ENCODE data around the gene SPANXN4.

DNA sequence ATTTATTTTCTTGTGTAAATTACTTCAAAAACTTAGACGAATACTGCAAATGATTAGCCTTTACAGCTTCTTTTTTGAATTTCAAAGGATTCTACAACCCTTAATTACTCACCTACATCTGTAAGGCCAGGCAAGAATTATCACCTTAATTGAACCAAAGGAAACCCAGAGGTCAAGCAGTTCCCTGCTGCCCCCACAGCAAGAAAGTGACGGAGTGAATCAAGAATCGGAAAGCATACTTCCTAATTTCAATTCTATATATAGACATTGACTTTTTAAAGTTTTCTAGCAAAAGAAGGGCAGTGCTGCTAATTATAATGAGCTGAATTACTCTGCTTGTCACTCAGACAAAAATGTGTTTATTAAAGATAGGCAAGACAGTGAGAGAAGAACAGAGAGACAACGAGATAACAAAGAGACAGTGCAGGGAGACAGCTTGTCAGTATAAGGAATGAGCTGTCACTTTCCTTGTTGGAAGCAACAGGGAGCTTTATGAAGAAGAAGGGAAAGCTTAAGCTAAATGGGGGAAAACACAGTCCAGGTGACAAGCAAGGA is 47.5 kb upstream of the SPANXN4 start:
- TF ChIP-seq EGR1 (IDR thresholded peaks at IDR 0.05; ENCODE audit: low read depth in 2 of 2) (no peak), SP1 (IDR thresholded peaks at IDR 0.05) (no peak), TAF1 (conservative IDR thresholded peaks at IDR 0.05) (no peak), HNF4A (conservative IDR thresholded peaks at IDR 0.05) (no peak), GABPA (IDR thresholded peaks at IDR 0.05 in 1 of 2, conservative IDR thresholded peaks at IDR 0.05 in 1 of 2) (no peak), JUND (IDR thresholded peaks at IDR 0.05) (no peak), HNF4G (IDR thresholded peaks at IDR 0.05) (no peak), RAD21 (IDR thresholded peaks at IDR 0.05) (no peak), YY1 (IDR thresholded peaks at IDR 0.05) (no peak)
- TF ChIP-seq, protein P1, sequence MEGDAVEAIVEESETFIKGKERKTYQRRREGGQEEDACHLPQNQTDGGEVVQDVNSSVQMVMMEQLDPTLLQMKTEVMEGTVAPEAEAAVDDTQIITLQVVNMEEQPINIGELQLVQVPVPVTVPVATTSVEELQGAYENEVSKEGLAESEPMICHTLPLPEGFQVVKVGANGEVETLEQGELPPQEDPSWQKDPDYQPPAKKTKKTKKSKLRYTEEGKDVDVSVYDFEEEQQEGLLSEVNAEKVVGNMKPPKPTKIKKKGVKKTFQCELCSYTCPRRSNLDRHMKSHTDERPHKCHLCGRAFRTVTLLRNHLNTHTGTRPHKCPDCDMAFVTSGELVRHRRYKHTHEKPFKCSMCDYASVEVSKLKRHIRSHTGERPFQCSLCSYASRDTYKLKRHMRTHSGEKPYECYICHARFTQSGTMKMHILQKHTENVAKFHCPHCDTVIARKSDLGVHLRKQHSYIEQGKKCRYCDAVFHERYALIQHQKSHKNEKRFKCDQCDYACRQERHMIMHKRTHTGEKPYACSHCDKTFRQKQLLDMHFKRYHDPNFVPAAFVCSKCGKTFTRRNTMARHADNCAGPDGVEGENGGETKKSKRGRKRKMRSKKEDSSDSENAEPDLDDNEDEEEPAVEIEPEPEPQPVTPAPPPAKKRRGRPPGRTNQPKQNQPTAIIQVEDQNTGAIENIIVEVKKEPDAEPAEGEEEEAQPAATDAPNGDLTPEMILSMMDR (IDR thresholded peaks at IDR 0.05; ENCODE audit: low read depth, low read length, missing input control), result no peak
- TF ChIP-seq, protein P2, sequence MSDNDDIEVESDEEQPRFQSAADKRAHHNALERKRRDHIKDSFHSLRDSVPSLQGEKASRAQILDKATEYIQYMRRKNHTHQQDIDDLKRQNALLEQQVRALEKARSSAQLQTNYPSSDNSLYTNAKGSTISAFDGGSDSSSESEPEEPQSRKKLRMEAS (IDR thresholded peaks at IDR 0.05), result no peak
- TF ChIP-seq, protein P3, sequence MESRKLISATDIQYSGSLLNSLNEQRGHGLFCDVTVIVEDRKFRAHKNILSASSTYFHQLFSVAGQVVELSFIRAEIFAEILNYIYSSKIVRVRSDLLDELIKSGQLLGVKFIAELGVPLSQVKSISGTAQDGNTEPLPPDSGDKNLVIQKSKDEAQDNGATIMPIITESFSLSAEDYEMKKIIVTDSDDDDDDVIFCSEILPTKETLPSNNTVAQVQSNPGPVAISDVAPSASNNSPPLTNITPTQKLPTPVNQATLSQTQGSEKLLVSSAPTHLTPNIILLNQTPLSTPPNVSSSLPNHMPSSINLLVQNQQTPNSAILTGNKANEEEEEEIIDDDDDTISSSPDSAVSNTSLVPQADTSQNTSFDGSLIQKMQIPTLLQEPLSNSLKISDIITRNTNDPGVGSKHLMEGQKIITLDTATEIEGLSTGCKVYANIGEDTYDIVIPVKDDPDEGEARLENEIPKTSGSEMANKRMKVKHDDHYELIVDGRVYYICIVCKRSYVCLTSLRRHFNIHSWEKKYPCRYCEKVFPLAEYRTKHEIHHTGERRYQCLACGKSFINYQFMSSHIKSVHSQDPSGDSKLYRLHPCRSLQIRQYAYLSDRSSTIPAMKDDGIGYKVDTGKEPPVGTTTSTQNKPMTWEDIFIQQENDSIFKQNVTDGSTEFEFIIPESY (IDR thresholded peaks at IDR 0.05), result no peak
- TF ChIP-seq, protein P4, sequence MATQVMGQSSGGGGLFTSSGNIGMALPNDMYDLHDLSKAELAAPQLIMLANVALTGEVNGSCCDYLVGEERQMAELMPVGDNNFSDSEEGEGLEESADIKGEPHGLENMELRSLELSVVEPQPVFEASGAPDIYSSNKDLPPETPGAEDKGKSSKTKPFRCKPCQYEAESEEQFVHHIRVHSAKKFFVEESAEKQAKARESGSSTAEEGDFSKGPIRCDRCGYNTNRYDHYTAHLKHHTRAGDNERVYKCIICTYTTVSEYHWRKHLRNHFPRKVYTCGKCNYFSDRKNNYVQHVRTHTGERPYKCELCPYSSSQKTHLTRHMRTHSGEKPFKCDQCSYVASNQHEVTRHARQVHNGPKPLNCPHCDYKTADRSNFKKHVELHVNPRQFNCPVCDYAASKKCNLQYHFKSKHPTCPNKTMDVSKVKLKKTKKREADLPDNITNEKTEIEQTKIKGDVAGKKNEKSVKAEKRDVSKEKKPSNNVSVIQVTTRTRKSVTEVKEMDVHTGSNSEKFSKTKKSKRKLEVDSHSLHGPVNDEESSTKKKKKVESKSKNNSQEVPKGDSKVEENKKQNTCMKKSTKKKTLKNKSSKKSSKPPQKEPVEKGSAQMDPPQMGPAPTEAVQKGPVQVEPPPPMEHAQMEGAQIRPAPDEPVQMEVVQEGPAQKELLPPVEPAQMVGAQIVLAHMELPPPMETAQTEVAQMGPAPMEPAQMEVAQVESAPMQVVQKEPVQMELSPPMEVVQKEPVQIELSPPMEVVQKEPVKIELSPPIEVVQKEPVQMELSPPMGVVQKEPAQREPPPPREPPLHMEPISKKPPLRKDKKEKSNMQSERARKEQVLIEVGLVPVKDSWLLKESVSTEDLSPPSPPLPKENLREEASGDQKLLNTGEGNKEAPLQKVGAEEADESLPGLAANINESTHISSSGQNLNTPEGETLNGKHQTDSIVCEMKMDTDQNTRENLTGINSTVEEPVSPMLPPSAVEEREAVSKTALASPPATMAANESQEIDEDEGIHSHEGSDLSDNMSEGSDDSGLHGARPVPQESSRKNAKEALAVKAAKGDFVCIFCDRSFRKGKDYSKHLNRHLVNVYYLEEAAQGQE (IDR thresholded peaks at IDR 0.05), result no peak
- TF ChIP-seq, protein P5, sequence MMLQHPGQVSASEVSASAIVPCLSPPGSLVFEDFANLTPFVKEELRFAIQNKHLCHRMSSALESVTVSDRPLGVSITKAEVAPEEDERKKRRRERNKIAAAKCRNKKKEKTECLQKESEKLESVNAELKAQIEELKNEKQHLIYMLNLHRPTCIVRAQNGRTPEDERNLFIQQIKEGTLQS (IDR thresholded peaks at IDR 0.05), result no peak
